ENCODE data around the gene TMEM140. TPM values are rescaled to one million over a fixed set of nuclear protein-coding genes. Genes with fewer than 3 reads are reported as not detected.

The TMEM140 gene
- total and polyA plus RNA-seq, 2 of the 13 experiments (the other 11 are each of a cell fraction or from before 2014, with no cell fraction given): 9.2 to 21.7 TPM

- no peak for TF ChIP-seq ZNF10 (CRISPR knock-in tag; IDR thresholded peaks at IDR 0.05; ENCODE audit: borderline replicate concordance, low read depth)
- TF ChIP-seq HIVEP1 (CRISPR knock-in tag; IDR thresholded peaks at IDR 0.05): no peak
- no peak for TF ChIP-seq KLF12 (CRISPR knock-in tag; IDR thresholded peaks at IDR 0.05; ENCODE audit: borderline replicate concordance)
- TF ChIP-seq ZFP36L1 (CRISPR knock-in tag; IDR thresholded peaks at IDR 0.05): no peak
- TF ChIP-seq ETV5 (CRISPR knock-in tag; IDR thresholded peaks at IDR 0.05; ENCODE audit: borderline replicate concordance): no peak
- no peak for TF ChIP-seq THAP7 (CRISPR knock-in tag; IDR thresholded peaks at IDR 0.05)
- no peak for TF ChIP-seq ZNF83 (CRISPR knock-in tag; IDR thresholded peaks at IDR 0.05; ENCODE audit: borderline replicate concordance)
- no peak for TF ChIP-seq SALL1 (CRISPR knock-in tag; IDR thresholded peaks at IDR 0.05)
- TF ChIP-seq SMC3 (IDR thresholded peaks at IDR 0.05; ENCODE audit: low read length): no peak
- no peak for TF ChIP-seq ZNF619 (CRISPR knock-in tag; IDR thresholded peaks at IDR 0.05)
- TF ChIP-seq CHCHD3 (CRISPR knock-in tag; IDR thresholded peaks at IDR 0.05): no peak
- no peak for TF ChIP-seq ZNF207 (IDR thresholded peaks at IDR 0.05; ENCODE audit: borderline replicate concordance)
- TF ChIP-seq ZNF362 (CRISPR knock-in tag; IDR thresholded peaks at IDR 0.05; ENCODE audit: borderline replicate concordance): no peak
- TF ChIP-seq SP4 (CRISPR knock-in tag; IDR thresholded peaks at IDR 0.05): no peak
- TF ChIP-seq THRA (CRISPR knock-in tag; IDR thresholded peaks at IDR 0.05; ENCODE audit: borderline replicate concordance): no peak
- no peak for TF ChIP-seq GLMP (CRISPR knock-in tag; IDR thresholded peaks at IDR 0.05; ENCODE audit: borderline replicate concordance)
- TF ChIP-seq NR2F6 (IDR thresholded peaks at IDR 0.05): no peak
- TF ChIP-seq NR2F6 (CRISPR knock-in tag; IDR thresholded peaks at IDR 0.05): no peak
Observed at GRCh38 chr7:135128931-135129330, 18.9 kb upstream of the TMEM140 start (continued).
